ENCODE results near the gene BABAM2. TPM values are rescaled to one million over a fixed set of nuclear protein-coding genes. Genes with fewer than 3 reads are reported as not detected.
A peak's percentile ranks its signal among the peaks of the same experiment; 100 is the strongest.

BABAM2 gene
- total RNA-seq, 1 donor from 2014 or later, result 29.5 TPM

GRCh38 chr2:28166956-28167355, 276.4 kb downstream of the BABAM2 start:
- ATAC-seq, result peak; percentile 67

GRCh38 chr2:28168376-28168775, 277.8 kb downstream of the BABAM2 start:
- ATAC-seq, result no peak

- ATAC-seq, result no peak
Measured at GRCh38 chr2:28169492-28169891, 279.0 kb downstream of the BABAM2 start.

- peak; percentile 95 for ATAC-seq
Measured at GRCh38 chr2:28172114-28172898, 281.8 kb downstream of the BABAM2 start.

GRCh38 chr2:28173377-28173776, 282.8 kb downstream of the BABAM2 start:
- ATAC-seq, result no peak

DNA sequence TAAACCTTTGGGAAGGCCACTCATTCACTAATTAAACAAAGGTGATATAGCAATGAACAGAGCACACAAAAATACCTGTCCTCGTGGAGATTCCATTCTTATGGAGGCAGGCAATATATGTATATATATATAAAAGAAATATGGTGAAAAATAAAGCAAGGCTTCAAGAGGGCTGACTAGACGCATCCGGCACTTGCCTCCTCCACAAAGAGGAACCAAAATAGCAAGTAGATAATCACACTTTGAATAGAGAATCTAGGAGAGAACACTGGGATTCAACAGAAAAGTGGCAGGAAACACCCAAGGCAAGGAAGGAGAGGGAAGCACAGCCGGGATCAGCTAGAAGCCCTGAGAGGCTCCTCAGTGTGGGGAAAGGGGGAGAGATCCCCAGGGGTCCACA, 283.7 kb downstream of the BABAM2 start:
- no peak for ATAC-seq

- ATAC-seq, result peak; percentile 66
Measured at GRCh38 chr2:28175028-28175427, 284.5 kb downstream of the BABAM2 start.

GRCh38 chr2:28178946-28179345, 288.4 kb downstream of the BABAM2 start:
- no peak for ATAC-seq

GRCh38 chr2:28181801-28182200, 291.3 kb downstream of the BABAM2 start:
- ATAC-seq, result no peak

GRCh38 chr2:28182348-28182747, 291.8 kb downstream of the BABAM2 start:
- ATAC-seq, result no peak

- peak; percentile 65 for ATAC-seq
Measured at GRCh38 chr2:28185153-28185552, 294.6 kb downstream of the BABAM2 start.

GRCh38 chr2:28185891-28186290, 295.4 kb downstream of the BABAM2 start:
- no peak for ATAC-seq

GRCh38 chr2:28187186-28187585, 296.7 kb downstream of the BABAM2 start:
- no peak for ATAC-seq

GRCh38 chr2:28188436-28188835, 297.9 kb downstream of the BABAM2 start:
- ATAC-seq, result no peak

DNA sequence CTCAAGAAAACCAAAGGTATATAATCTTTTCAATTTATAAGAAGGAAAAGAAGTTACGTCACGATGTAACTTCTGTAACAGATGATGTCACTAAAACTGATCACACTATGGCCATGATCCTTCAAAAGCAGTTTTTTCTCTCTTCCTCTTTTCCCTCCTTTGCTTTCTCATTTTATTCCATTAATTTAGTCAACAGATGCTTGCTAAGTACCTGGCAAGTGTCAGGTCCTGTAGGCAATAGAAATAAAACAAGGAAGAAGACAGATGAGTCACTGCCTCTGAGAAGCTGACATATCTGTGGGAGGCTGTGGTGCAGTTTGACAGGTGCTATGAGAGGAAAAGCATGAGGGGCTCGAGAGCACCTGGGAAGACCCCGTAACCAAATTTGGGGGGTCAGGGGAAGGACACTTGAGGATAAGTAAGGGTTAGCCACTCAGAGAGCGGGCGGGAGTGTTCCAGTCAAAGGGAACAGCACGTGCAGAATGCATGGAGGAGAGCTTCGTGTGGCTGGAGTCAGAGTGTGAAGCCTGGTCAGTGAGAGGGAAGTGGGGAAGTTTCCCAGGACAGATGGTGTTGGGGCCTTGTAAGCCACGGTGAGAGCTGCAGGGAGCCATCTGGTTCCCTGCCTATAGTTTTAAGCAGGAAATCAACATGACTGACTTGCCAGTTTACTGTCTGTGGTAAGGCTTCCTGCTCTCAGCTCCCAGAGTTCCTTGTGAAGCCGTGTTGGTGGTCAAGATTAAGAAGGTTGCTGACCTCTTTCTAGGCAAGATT, 303.3 kb downstream of the BABAM2 start:
- peak; percentile 84 for ATAC-seq

DNA sequence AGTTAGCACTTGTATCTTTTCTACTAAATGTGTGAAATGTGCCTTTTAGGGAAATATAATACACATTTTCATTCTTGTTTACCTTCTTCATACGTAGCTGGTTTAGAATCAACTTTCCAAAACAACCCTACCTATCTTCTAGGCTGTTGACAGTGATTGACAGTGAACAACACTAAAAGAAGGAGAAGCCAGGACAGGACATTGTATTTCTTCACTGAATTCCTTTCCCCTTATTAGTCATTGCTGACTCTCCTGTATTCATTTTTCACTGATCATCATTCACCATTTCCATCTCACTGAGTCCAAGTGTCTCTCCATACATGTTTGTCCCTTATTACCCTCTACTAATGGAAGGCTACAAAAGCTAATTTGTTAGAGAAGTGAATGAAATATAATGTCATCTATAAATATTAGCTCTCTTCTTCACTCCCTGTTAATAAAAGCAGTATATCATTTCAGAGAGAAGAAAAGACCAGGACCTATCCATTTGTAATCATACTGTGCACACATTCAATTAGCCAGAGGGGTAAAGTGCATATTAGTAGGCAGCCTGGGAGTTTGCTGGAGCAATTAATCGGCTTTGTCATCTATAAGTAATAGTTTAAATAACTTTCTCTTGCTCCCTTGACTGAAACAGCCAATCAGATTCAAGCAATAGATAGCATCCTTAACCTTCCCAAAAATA, 309.6 kb downstream of the BABAM2 start:
- peak; percentile 58 for ATAC-seq

GRCh38 chr2:28201671-28202180, 311.2 kb downstream of the BABAM2 start:
- ATAC-seq, result peak; percentile 69

- ATAC-seq, result no peak
Measured at GRCh38 chr2:28202719-28203118, 312.2 kb downstream of the BABAM2 start.

GRCh38 chr2:28206762-28207161, 316.2 kb downstream of the BABAM2 start:
- no peak for ATAC-seq

GRCh38 chr2:28209261-28209691, 318.7 kb downstream of the BABAM2 start:
- no peak for ATAC-seq

DNA sequence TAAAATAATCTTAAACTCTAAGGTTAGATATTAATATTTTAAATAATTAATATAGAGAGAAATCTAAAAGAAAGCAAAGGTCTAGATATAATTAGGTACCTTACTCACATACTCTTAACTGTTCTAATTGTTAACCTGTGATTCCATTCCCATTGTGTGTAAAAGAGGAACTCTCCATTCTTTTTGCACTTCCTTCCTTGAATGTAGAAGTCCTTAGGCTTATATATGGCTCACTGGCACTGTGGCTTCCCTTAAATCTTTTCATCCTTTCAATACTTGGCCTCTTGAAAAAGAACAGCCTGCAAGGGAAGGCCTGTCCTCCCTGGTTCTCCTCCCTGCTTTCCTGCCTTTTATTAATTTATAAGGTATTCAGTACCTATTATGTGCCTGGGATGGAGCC, 319.3 kb downstream of the BABAM2 start:
- no peak for ATAC-seq

DNA sequence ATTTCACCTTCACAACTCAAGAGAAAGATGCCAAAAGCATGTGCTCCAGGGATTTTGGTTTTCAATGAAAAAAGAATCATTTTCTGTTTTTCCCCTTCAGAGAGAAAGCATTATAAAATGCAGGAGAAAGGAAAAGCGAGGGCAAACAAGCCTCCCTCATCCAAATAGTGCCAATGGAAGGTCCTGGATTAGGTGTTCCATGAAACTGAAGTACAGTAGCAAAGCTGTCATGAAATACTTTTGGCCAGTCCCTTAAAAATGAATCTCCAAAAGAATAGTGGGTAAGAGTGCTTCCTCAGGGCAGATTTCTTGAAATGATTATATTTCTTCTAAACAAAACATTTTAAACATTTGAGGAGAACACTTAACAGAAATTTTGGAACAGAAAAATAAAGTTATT, 320.0 kb downstream of the BABAM2 start:
- ATAC-seq, result no peak

DNA sequence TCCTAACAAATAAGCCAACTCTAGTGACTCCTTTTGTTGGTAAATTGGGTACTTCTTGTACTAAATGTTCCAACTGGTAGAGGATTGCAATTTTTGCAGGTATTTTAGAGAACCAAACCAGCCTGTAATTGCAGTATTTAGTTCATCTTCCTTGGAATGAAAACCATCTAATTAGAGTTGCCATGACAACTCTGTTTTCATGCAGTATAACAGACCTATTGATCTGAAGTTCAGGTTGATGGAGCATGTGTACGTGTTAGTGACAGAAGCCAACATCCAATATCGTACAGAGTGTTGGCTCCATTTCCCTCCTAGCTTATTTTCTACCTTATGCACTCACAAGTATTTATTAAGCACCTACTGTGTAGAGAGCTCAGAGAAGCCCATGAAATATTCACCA, 325.8 kb downstream of the BABAM2 start:
- no peak for ATAC-seq

Data from esophagus mucosa (tissue), 1 donor.